A673 (cell line): ENCODE data around the gene S100A9. TPM values are rescaled to one million over a fixed set of nuclear protein-coding genes. Genes with fewer than 3 reads are reported as not detected.

Experiments
- BruUV-seq: library from RNA; stranded (reverse); fragments of 400-500 nt; replicated peaks from 2 replicates; lab custom pipeline; 2021; lab: Mats Ljungman, UMichigan
- CTCF ChIA-PET: fragments of 300-600 bp; sonication (Branson Sonifier 250); formaldehyde crosslinking; loops from one replicate; lab custom pipeline; 2022; ENCODE audit warnings: antibody characterized with exemption; lab: Charles Lee
- POLR2A ChIA-PET: fragments of 300-600 bp; sonication (Branson Sonifier 250); formaldehyde crosslinking; loops from one replicate; lab custom pipeline; 2022; ENCODE audit warnings: antibody characterized with exemption; ENCODE audit not compliant: low non-redundant PET; lab: Charles Lee
- DNase-seq: peaks from one replicate; pipeline ENCODE4 v3.0.0-alpha.2; 2015; ENCODE audit warnings: low spot score
- H3K27ac ChIP-seq: fragments of 200-600 bp; sonication (generic); 2 replicates; pipeline ENCODE4 v1.5.1; 2016; ENCODE audit warnings: mixed run types, low read depth, mild to moderate bottlenecking, mixed read lengths, antibody characterized with exemption, low read length; ENCODE audit not compliant: poor library complexity, severe bottlenecking
- H3K27me3 ChIP-seq: fragments of 200-600 bp; sonication (generic); replicated peaks from 2 replicates; pipeline ENCODE4 v1.6.1; 2017; ENCODE audit warnings: mixed run types, low read depth, mild to moderate bottlenecking, mixed read lengths, antibody characterized with exemption, low read length; ENCODE audit not compliant: insufficient read depth, poor library complexity
- H3K36me3 ChIP-seq: fragments of 200-600 bp; sonication (generic); 2 replicates; pipeline ENCODE4 v1.6.1; 2016; ENCODE audit warnings: mixed run types, mild to moderate bottlenecking, mixed read lengths, antibody characterized with exemption, low read length; ENCODE audit not compliant: insufficient read depth, poor library complexity, severe bottlenecking
- H3K4me1 ChIP-seq: fragments of 200-600 bp; sonication (generic); 2 replicates; pipeline ENCODE4 v1.6.1; 2017; ENCODE audit warnings: mixed run types, mild to moderate bottlenecking, mixed read lengths, antibody characterized with exemption, low read length; ENCODE audit not compliant: insufficient read depth, poor library complexity, severe bottlenecking
- H3K4me3 ChIP-seq: fragments of 200-600 bp; sonication (generic); 2 replicates; pipeline ENCODE4 v1.5.1; 2016; ENCODE audit warnings: low read depth, mixed run types, mild to moderate bottlenecking, mixed read lengths, low read length; ENCODE audit not compliant: poor library complexity, severe bottlenecking
- H3K9me3 ChIP-seq: fragments of 200-600 bp; sonication (generic); 2 replicates; pipeline ENCODE4 v1.6.1; 2016; ENCODE audit warnings: mixed run types, low read depth, mild to moderate bottlenecking, mixed read lengths, antibody characterized with exemption, low read length; ENCODE audit not compliant: poor library complexity, severe bottlenecking
- EZH2 ChIP-seq: fragments of 200-600 bp; sonication (generic); IDR thresholded peaks from 2 replicates; pipeline ENCODE4 v1.6.1; 2017; ENCODE audit warnings: borderline replicate concordance, low read depth, mild to moderate bottlenecking, mixed read lengths, antibody characterized with exemption, low read length; ENCODE audit not compliant: poor library complexity, severe bottlenecking
- intact Hi-C: fragments of 100-400 bp; cut with micrococcal nuclease; formaldehyde crosslinking; loops from one replicate; pipeline ENCODE4 v1.10.0; 2022; ENCODE audit not compliant: unreplicated experiment
- total RNA-seq: library from RNA; stranded (reverse); gene quantifications from 2 replicates; pipeline ENCODE4 v1.2.3, GENCODE V29; 2021
- TF ChIP-seq, protein P1 (sequence below): fragments of 300-800, 200-600 bp; sonication (generic); conservative IDR thresholded peaks from 2 replicates; pipeline ENCODE4 v1.5.1; 2017; ENCODE audit warnings: low read depth, mild to moderate bottlenecking, antibody characterized with exemption, low read length, moderate library complexity, mixed read lengths

S100A9 gene
- total RNA-seq, 1 experiment from 2014 or later = not detected

DNA sequence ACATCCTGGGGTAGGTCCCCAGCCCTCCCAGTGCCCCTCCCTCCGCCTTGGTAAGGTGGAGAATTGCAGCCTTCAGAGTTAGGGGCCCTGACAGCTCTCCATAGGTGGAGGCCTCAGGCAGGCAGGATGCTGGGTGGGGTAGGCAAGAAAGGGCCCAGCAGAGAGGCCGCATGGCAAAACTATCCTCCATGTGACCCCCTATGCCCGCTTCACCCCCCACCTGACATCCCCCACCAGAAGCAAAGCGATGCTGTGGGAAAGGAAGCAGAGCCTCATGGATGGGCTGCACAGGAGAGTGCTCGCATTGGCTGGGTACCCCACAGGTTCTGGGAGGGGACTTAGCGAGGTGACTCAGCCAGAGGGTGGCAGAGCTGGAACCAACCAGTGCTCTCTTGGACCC is 1.6 kb downstream of the S100A9 start:
- no peak for TF ChIP-seq EZH2
- TF ChIP-seq, protein P1, sequence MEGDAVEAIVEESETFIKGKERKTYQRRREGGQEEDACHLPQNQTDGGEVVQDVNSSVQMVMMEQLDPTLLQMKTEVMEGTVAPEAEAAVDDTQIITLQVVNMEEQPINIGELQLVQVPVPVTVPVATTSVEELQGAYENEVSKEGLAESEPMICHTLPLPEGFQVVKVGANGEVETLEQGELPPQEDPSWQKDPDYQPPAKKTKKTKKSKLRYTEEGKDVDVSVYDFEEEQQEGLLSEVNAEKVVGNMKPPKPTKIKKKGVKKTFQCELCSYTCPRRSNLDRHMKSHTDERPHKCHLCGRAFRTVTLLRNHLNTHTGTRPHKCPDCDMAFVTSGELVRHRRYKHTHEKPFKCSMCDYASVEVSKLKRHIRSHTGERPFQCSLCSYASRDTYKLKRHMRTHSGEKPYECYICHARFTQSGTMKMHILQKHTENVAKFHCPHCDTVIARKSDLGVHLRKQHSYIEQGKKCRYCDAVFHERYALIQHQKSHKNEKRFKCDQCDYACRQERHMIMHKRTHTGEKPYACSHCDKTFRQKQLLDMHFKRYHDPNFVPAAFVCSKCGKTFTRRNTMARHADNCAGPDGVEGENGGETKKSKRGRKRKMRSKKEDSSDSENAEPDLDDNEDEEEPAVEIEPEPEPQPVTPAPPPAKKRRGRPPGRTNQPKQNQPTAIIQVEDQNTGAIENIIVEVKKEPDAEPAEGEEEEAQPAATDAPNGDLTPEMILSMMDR = no peak
- no TSS peak for BruUV-seq
- intact Hi-C loops = no loop called here
- peaks cover 23% of the 10 kb centered on the region for H3K27me3 ChIP-seq
- CTCF ChIA-PET = no interaction called here
- POLR2A ChIA-PET = no interaction called here
- no peak overlapping the region for H3K4me3 ChIP-seq
- DNase-seq = no peak
- no peaks in the 10 kb centered on the region for H3K9me3 ChIP-seq
- no peak overlapping the region for H3K27ac ChIP-seq
- H3K36me3 ChIP-seq = no peaks in the 10 kb centered on the region
- H3K4me1 ChIP-seq = no peaks in the 10 kb centered on the region

- Histone ChIP-seq H3K4me3 (no peak overlapping the region), H3K27me3 (peaks cover 30% of the 10 kb centered on the region), H3K27ac (no peak overlapping the region), H3K9me3 (no peaks in the 10 kb centered on the region), H3K4me1 (no peaks in the 10 kb centered on the region), H3K36me3 (no peaks in the 10 kb centered on the region)
- TF ChIP-seq, protein P1 = no peak
- TF ChIP-seq EZH2 = no peak
- no peak for DNase-seq
- BruUV-seq = no TSS peak
- ChIA-PET POLR2A (no interaction called here), CTCF (no interaction called here)
- intact Hi-C loops = no loop called here
These were observed 2.5 kb downstream of the S100A9 start for GRCh38 chr1:153360190-153360589.

GRCh38 chr1:153360592-153361479 is 3.2 kb downstream of the S100A9 start:
- TF ChIP-seq, protein P1 = no peak
- TF ChIP-seq EZH2 = no peak
- H3K27me3 ChIP-seq = peaks cover 36% of the 10 kb centered on the region
- H3K9me3 ChIP-seq = no peaks in the 10 kb centered on the region
- no peak for DNase-seq
- BruUV-seq = no TSS peak
- no peak overlapping the region for H3K4me3 ChIP-seq
- ChIA-PET CTCF (no interaction called here), POLR2A (no interaction called here)
- H3K36me3 ChIP-seq = no peaks in the 10 kb centered on the region
- H3K27ac ChIP-seq = no peak overlapping the region
- H3K4me1 ChIP-seq = no peaks in the 10 kb centered on the region
- intact Hi-C loops = no loop called here
